Activated naive CD4-positive, alpha-beta T cell treated with anti-CD3 and anti-CD28 coated beads for 36 hours (primary cell): ENCODE measurements around the gene SSPN. TPM values are rescaled to one million over a fixed set of nuclear protein-coding genes. Genes with fewer than 3 reads are reported as not detected.

Source experiments
- CTCF ChIA-PET: fragments of 350-600 bp; sonication (Branson Sonifier 250); formaldehyde crosslinking; loops from one replicate; lab custom pipeline; 2021; ENCODE audit warnings: antibody characterized with exemption; lab: Charles Lee
- DNase-seq: peaks from one replicate; pipeline ENCODE4 v3.0.0-alpha.2; 2020
- H3K27ac Mint-ChIP-seq: one replicate; pipeline ENCODE4 v1.8.0; 2021; ENCODE audit warnings: mild to moderate bottlenecking, mixed read lengths
- H3K27me3 Mint-ChIP-seq: one replicate; pipeline ENCODE4 v1.8.0; 2021; ENCODE audit warnings: low read depth, mixed read lengths
- H3K36me3 Mint-ChIP-seq: one replicate; pipeline ENCODE4 v1.8.0; 2021; ENCODE audit warnings: low read depth, mixed read lengths
- H3K4me1 Mint-ChIP-seq: one replicate; pipeline ENCODE4 v1.8.0; 2021; ENCODE audit warnings: low read depth, mixed read lengths
- H3K4me3 Mint-ChIP-seq: one replicate; pipeline ENCODE4 v1.8.0; 2021; ENCODE audit warnings: mild to moderate bottlenecking, moderate library complexity, mixed read lengths
- H3K9me3 Mint-ChIP-seq: one replicate; pipeline ENCODE4 v1.8.0; 2021; ENCODE audit warnings: mixed read lengths
- intact Hi-C: fragments of 100-400 bp; cut with micrococcal nuclease; formaldehyde crosslinking; loops from one replicate; pipeline ENCODE4 v1.15.1; 2023
- total RNA-seq, 2 experiments: library from RNA; stranded (reverse); gene quantifications; one replicate each; pipeline ENCODE4 v1.2.3, GENCODE V29; 2021

The SSPN gene
- total RNA-seq, 2 experiments from 2014 or later = not detected

- CTCF ChIA-PET = no interaction called here
- intact Hi-C loops = no loop called here
- H3K4me1 Mint-ChIP-seq = no peaks in the 10 kb centered on the region
- no peak overlapping the region for H3K27ac Mint-ChIP-seq
- no peaks in the 10 kb centered on the region for H3K27me3 Mint-ChIP-seq
- H3K4me3 Mint-ChIP-seq = no peak overlapping the region
- no peak for DNase-seq
- H3K36me3 Mint-ChIP-seq = no peaks in the 10 kb centered on the region
- no peaks in the 10 kb centered on the region for H3K9me3 Mint-ChIP-seq
Observed at GRCh38 chr12:26283046-26283445, 87.7 kb downstream of the SSPN start.

DNA sequence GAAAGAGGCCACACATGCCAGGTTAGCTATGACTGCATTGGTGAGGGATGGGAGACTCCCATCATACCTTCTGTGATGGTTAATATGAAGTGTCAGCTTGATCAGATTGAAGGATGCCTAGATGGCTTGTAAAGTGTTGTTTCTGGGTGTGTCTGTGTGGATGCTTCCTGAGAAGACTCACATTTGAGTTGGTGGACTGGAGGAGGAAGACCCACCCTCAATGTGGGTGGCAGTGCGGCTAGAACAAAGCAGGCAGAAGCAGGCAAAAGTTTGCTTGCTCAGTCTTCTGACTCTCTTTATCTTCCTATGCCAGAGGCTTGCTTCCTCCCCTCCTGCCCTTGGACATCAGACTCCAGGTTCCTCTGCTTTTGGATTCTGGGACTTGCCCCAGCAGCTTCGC lies 88.2 kb downstream of the SSPN start:
- Mint-ChIP-seq H3K36me3 (no peaks in the 10 kb centered on the region), H3K27ac (no peak overlapping the region), H3K9me3 (no peaks in the 10 kb centered on the region), H3K4me3 (no peak overlapping the region), H3K27me3 (no peaks in the 10 kb centered on the region), H3K4me1 (no peaks in the 10 kb centered on the region)
- DNase-seq = no peak
- CTCF ChIA-PET = no interaction called here
- intact Hi-C loops = no loop called here

- Mint-ChIP-seq H3K9me3 (no peaks in the 10 kb centered on the region), H3K27me3 (no peaks in the 10 kb centered on the region), H3K4me1 (no peaks in the 10 kb centered on the region), H3K36me3 (no peaks in the 10 kb centered on the region), H3K4me3 (no peak overlapping the region), H3K27ac (no peak overlapping the region)
- intact Hi-C loops = no loop called here
- DNase-seq = no peak
- CTCF ChIA-PET = no interaction called here
Observed at GRCh38 chr12:26285401-26285800, 90.0 kb downstream of the SSPN start.

- H3K36me3 Mint-ChIP-seq = no peaks in the 10 kb centered on the region
- intact Hi-C loops = no loop called here
- H3K27ac Mint-ChIP-seq = no peak overlapping the region
- CTCF ChIA-PET = no interaction called here
- H3K4me1 Mint-ChIP-seq = no peaks in the 10 kb centered on the region
- no peak overlapping the region for H3K4me3 Mint-ChIP-seq
- H3K9me3 Mint-ChIP-seq = no peaks in the 10 kb centered on the region
- H3K27me3 Mint-ChIP-seq = peaks cover 3% of the 10 kb centered on the region
- no peak for DNase-seq
Observed at GRCh38 chr12:26286186-26286585, 90.8 kb downstream of the SSPN start.

- CTCF ChIA-PET = no interaction called here
- H3K27me3 Mint-ChIP-seq = peaks cover 3% of the 10 kb centered on the region
- DNase-seq = no peak
- H3K9me3 Mint-ChIP-seq = no peaks in the 10 kb centered on the region
- no peaks in the 10 kb centered on the region for H3K36me3 Mint-ChIP-seq
- H3K4me3 Mint-ChIP-seq = no peak overlapping the region
- H3K4me1 Mint-ChIP-seq = no peaks in the 10 kb centered on the region
- no peak overlapping the region for H3K27ac Mint-ChIP-seq
- intact Hi-C loops = no loop called here
Observed at GRCh38 chr12:26287671-26288381, 92.5 kb downstream of the SSPN start.

- Mint-ChIP-seq H3K4me1 (no peaks in the 10 kb centered on the region), H3K9me3 (no peaks in the 10 kb centered on the region), H3K36me3 (no peaks in the 10 kb centered on the region), H3K4me3 (no peak overlapping the region), H3K27me3 (peaks cover 3% of the 10 kb centered on the region), H3K27ac (no peak overlapping the region)
- intact Hi-C loops = no loop called here
- CTCF ChIA-PET = no interaction called here
- no peak for DNase-seq
Observed at GRCh38 chr12:26290565-26290964, 95.2 kb downstream of the SSPN start.

GRCh38 chr12:26292596-26292995 lies 97.2 kb downstream of the SSPN start:
- Mint-ChIP-seq H3K4me3 (no peak overlapping the region), H3K27me3 (peaks cover 7% of the 10 kb centered on the region), H3K4me1 (peaks cover 3% of the 10 kb centered on the region), H3K9me3 (no peaks in the 10 kb centered on the region), H3K27ac (no peak overlapping the region), H3K36me3 (no peaks in the 10 kb centered on the region)
- intact Hi-C loops = no loop called here
- no peak for DNase-seq
- CTCF ChIA-PET = no interaction called here

GRCh38 chr12:26293612-26294011 lies 98.2 kb downstream of the SSPN start:
- H3K9me3 Mint-ChIP-seq = no peaks in the 10 kb centered on the region
- H3K27me3 Mint-ChIP-seq = peaks cover 7% of the 10 kb centered on the region
- H3K36me3 Mint-ChIP-seq = no peaks in the 10 kb centered on the region
- no peak overlapping the region for H3K4me3 Mint-ChIP-seq
- H3K27ac Mint-ChIP-seq = no peak overlapping the region
- CTCF ChIA-PET = no interaction called here
- no peak for DNase-seq
- intact Hi-C loops = no loop called here
- peaks cover 10% of the 10 kb centered on the region for H3K4me1 Mint-ChIP-seq

GRCh38 chr12:26295001-26295400 lies 99.6 kb downstream of the SSPN start:
- Mint-ChIP-seq H3K27ac (no peak overlapping the region), H3K9me3 (no peaks in the 10 kb centered on the region), H3K4me3 (no peak overlapping the region), H3K36me3 (no peaks in the 10 kb centered on the region), H3K27me3 (peaks cover 7% of the 10 kb centered on the region), H3K4me1 (peaks cover 22% of the 10 kb centered on the region)
- intact Hi-C loops = no loop called here
- no peak for DNase-seq
- CTCF ChIA-PET = no interaction called here

GRCh38 chr12:26297396-26298070 lies 102.2 kb downstream of the SSPN start:
- Mint-ChIP-seq H3K4me1 (peaks cover 22% of the 10 kb centered on the region), H3K4me3 (no peak overlapping the region), H3K9me3 (no peaks in the 10 kb centered on the region), H3K36me3 (no peaks in the 10 kb centered on the region), H3K27me3 (peaks cover 9% of the 10 kb centered on the region), H3K27ac (no peak overlapping the region)
- intact Hi-C loops = no loop called here
- DNase-seq = peak; percentile 26
- CTCF ChIA-PET = interaction anchor here (0.6 kb wide), 1 partner anchor 23 kb away, joined by 3 read pairs; no protein-coding TSS in a partner anchor

- CTCF ChIA-PET = no interaction called here
- no peak for DNase-seq
- peaks cover 10% of the 10 kb centered on the region for H3K27me3 Mint-ChIP-seq
- H3K4me3 Mint-ChIP-seq = no peak overlapping the region
- H3K36me3 Mint-ChIP-seq = no peaks in the 10 kb centered on the region
- intact Hi-C loops = loop anchor here (1.0 kb wide), 2 partner anchors 19 to 25 kb away; no protein-coding TSS in a partner anchor
- H3K9me3 Mint-ChIP-seq = no peaks in the 10 kb centered on the region
- H3K4me1 Mint-ChIP-seq = peaks cover 22% of the 10 kb centered on the region
- H3K27ac Mint-ChIP-seq = no peak overlapping the region
Observed at GRCh38 chr12:26298785-26299621, 103.6 kb downstream of the SSPN start.

GRCh38 chr12:26299751-26300150 lies 104.4 kb downstream of the SSPN start:
- no peak for DNase-seq
- no peaks in the 10 kb centered on the region for H3K9me3 Mint-ChIP-seq
- H3K4me1 Mint-ChIP-seq = peaks cover 22% of the 10 kb centered on the region
- CTCF ChIA-PET = no interaction called here
- no peaks in the 10 kb centered on the region for H3K36me3 Mint-ChIP-seq
- peaks cover 10% of the 10 kb centered on the region for H3K27me3 Mint-ChIP-seq
- no peak overlapping the region for H3K4me3 Mint-ChIP-seq
- no peak overlapping the region for H3K27ac Mint-ChIP-seq
- intact Hi-C loops = loop anchor here (1.0 kb wide), 2 partner anchors 19 to 25 kb away; no protein-coding TSS in a partner anchor
